GM19099 (cell line): ENCODE results near the gene CACNA2D1.

Experiments
- POLR2A ChIP-seq: IDR thresholded peaks from 3 replicates; pipeline ENCODE4 v1.6.1; 2011; ENCODE audit warnings: low read depth; ENCODE audit not compliant: insufficient read length; ENCODE audit errors: extremely low read depth

Gene CACNA2D1

GRCh38 chr7:81973117-81973516 is 470.5 kb downstream of the CACNA2D1 start:
- TF ChIP-seq POLR2A: no peak

- no peak for TF ChIP-seq POLR2A
Observed at GRCh38 chr7:81960026-81960425, 483.6 kb downstream of the CACNA2D1 start.

- no peak for TF ChIP-seq POLR2A
Observed at GRCh38 chr7:81957517-81957916, 486.1 kb downstream of the CACNA2D1 start.

GRCh38 chr7:81956520-81956919 is 487.1 kb downstream of the CACNA2D1 start:
- no peak for TF ChIP-seq POLR2A

- no peak for TF ChIP-seq POLR2A
Observed at GRCh38 chr7:81949306-81949705, 494.3 kb downstream of the CACNA2D1 start.

GRCh38 chr7:81944058-81944457 is 499.5 kb downstream of the CACNA2D1 start:
- no peak for TF ChIP-seq POLR2A

GRCh38 chr7:81937091-81937490 is 506.5 kb downstream of the CACNA2D1 start:
- TF ChIP-seq POLR2A: no peak

GRCh38 chr7:81934596-81935301 is 508.8 kb downstream of the CACNA2D1 start:
- no peak for TF ChIP-seq POLR2A

- TF ChIP-seq POLR2A: no peak
Observed at GRCh38 chr7:81932936-81933335, 510.6 kb downstream of the CACNA2D1 start.

GRCh38 chr7:81929386-81929785 is 514.2 kb downstream of the CACNA2D1 start:
- TF ChIP-seq POLR2A: no peak

GRCh38 chr7:81926154-81926553 is 517.4 kb downstream of the CACNA2D1 start:
- no peak for TF ChIP-seq POLR2A

GRCh38 chr7:81925530-81925929 is 518.0 kb downstream of the CACNA2D1 start:
- TF ChIP-seq POLR2A: no peak

- TF ChIP-seq POLR2A: no peak
Observed at GRCh38 chr7:81924494-81924893, 519.1 kb downstream of the CACNA2D1 start.

GRCh38 chr7:81919494-81919893 is 524.1 kb downstream of the CACNA2D1 start:
- no peak for TF ChIP-seq POLR2A

GRCh38 chr7:81908220-81908619 is 535.4 kb downstream of the CACNA2D1 start:
- TF ChIP-seq POLR2A: no peak

- no peak for TF ChIP-seq POLR2A
Observed at GRCh38 chr7:81903115-81903514, 540.5 kb downstream of the CACNA2D1 start.

GRCh38 chr7:81902536-81902935 is 541.0 kb downstream of the CACNA2D1 start:
- TF ChIP-seq POLR2A: no peak
